ENCODE data around the gene CDK15. TPM values are rescaled to one million over a fixed set of nuclear protein-coding genes. Genes with fewer than 3 reads are reported as not detected.
"Not testable (repeated sequence)": the region's sequence is repeated elsewhere in the genome, so short reads cannot be mapped to it uniquely, and the experiment has no call there.

CDK15 gene
- total RNA-seq, 1 experiment from 2014 or later = not detected

- POLR2A ChIA-PET (ENCODE audit: unreplicated experiment) = no interaction called here
- no TSS peak for BruUV-seq (replicated peaks)
Measured at GRCh38 chr2:201842131-201842860, 36.0 kb downstream of the CDK15 start.

GRCh38 chr2:201844922-201845321 is 38.6 kb downstream of the CDK15 start:
- Histone ChIP-seq H3K4me1 (replicated peaks; ENCODE audit: insufficient read depth) (peaks cover 14% of the 10 kb centered on the region), H3F3A (ENCODE audit: insufficient read depth, low read depth) (peaks cover 19% of the 10 kb centered on the region; the same call in 1 of the 2 replicates), H3K9me3 (ENCODE audit: insufficient read depth, low read depth) (peaks cover 13% of the 10 kb centered on the region; the same call in 1 of the 2 replicates)
- H3K79me2 ChIP-seq (ENCODE audit: low read depth); H4K20me1 ChIP-seq (ENCODE audit: insufficient read depth); H3K4me3 ChIP-seq; H2AFZ ChIP-seq; H3K36me3 ChIP-seq (ENCODE audit: low read depth); intact Hi-C loops (cut with micrococcal nuclease; ENCODE audit: unreplicated experiment); H3K27ac ChIP-seq; POLR2A ChIA-PET (ENCODE audit: unreplicated experiment); H3K4me2 ChIP-seq; H3K27me3 ChIP-seq (ENCODE audit: insufficient read depth, low read depth); BruUV-seq (replicated peaks); DNase-seq; CTCF ChIA-PET; H3K9me2 ChIP-seq (ENCODE audit: insufficient read depth): not testable (repeated sequence)

More at GRCh38 chr2:201842131-201842860, 36.0 kb downstream of the CDK15 start:
- H4K20me1 ChIP-seq (ENCODE audit: insufficient read depth) = no peaks in the 10 kb centered on the region
- H3K9me2 ChIP-seq (ENCODE audit: insufficient read depth) = no peaks in the 10 kb centered on the region
- no peak overlapping the region for H3K4me3 ChIP-seq
- no peak for DNase-seq
- H3K4me2 ChIP-seq = no peak overlapping the region
- no peaks in the 10 kb centered on the region for H3K27me3 ChIP-seq (ENCODE audit: insufficient read depth, low read depth)
- CTCF ChIA-PET = no interaction called here
- peaks cover 13% of the 10 kb centered on the region; the same call in 1 of the 2 replicates for H3K9me3 ChIP-seq (ENCODE audit: insufficient read depth, low read depth)
- TF ChIP-seq EZH2 (IDR thresholded peaks at IDR 0.05; ENCODE audit: low read depth) = no peak
- H3K27ac ChIP-seq = no peak overlapping the region
- peaks cover 17% of the 10 kb centered on the region; the same call in 1 of the 2 replicates for H3F3A ChIP-seq (ENCODE audit: insufficient read depth, low read depth)
- no peak overlapping the region for H2AFZ ChIP-seq
- H3K4me1 ChIP-seq (replicated peaks; ENCODE audit: insufficient read depth) = peaks cover 14% of the 10 kb centered on the region
- intact Hi-C loops (cut with micrococcal nuclease; ENCODE audit: unreplicated experiment) = no loop called here
- no peaks in the 10 kb centered on the region for H3K36me3 ChIP-seq (ENCODE audit: low read depth)
- H3K79me2 ChIP-seq (ENCODE audit: low read depth) = no peaks in the 10 kb centered on the region

GRCh38 chr2:201847481-201847880 is 41.1 kb downstream of the CDK15 start:
- TF ChIP-seq EZH2 (IDR thresholded peaks at IDR 0.05; ENCODE audit: low read depth) (no peak), CTCF (conservative IDR thresholded peaks at IDR 0.05) (no peak)
- no peak overlapping the region for H3K27ac ChIP-seq
- intact Hi-C loops (cut with micrococcal nuclease; ENCODE audit: unreplicated experiment) = no loop called here
- H3K9me3 ChIP-seq (ENCODE audit: insufficient read depth, low read depth) = no peaks in the 10 kb centered on the region
- no TSS peak for BruUV-seq (replicated peaks)
- H4K20me1 ChIP-seq (ENCODE audit: insufficient read depth) = no peaks in the 10 kb centered on the region
- H3K27me3 ChIP-seq (ENCODE audit: insufficient read depth, low read depth) = no peaks in the 10 kb centered on the region
- no peaks in the 10 kb centered on the region for H3K9me2 ChIP-seq (ENCODE audit: insufficient read depth)
- H3K4me1 ChIP-seq (replicated peaks; ENCODE audit: insufficient read depth) = peaks cover 15% of the 10 kb centered on the region
- H3K4me2 ChIP-seq = no peak overlapping the region
- ChIA-PET CTCF (no interaction called here), POLR2A (ENCODE audit: unreplicated experiment) (no interaction called here)
- H3K79me2 ChIP-seq (ENCODE audit: low read depth) = no peaks in the 10 kb centered on the region
- peaks cover 19% of the 10 kb centered on the region; the same call in 1 of the 2 replicates for H3F3A ChIP-seq (ENCODE audit: insufficient read depth, low read depth)
- H3K4me3 ChIP-seq = no peak overlapping the region
- H3K36me3 ChIP-seq (ENCODE audit: low read depth) = no peaks in the 10 kb centered on the region
- no peak overlapping the region for H2AFZ ChIP-seq
- no peak for DNase-seq

DNA sequence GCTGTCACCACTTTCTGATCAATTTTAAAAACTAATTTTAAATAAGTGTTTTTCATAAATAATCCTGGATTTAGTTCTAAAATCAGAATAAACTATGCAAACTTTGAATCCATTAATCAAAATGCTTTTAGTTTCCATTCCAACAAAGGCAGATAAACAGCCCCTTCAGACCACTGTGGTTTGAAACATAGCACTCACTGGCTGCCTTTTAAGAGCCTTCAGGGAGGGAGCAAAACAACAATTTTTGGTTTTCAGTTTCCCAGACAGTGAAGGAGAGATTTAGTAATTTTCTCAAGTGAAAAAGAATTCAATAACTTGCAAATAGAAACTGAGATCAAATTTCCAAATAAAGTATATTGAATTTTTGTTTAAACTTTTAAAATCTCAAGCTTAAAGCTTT is 46.1 kb downstream of the CDK15 start:
- Histone ChIP-seq H3K4me3 (no peak overlapping the region), H3K9me3 (ENCODE audit: insufficient read depth, low read depth) (no peaks in the 10 kb centered on the region), H3K27ac (no peak overlapping the region), H4K20me1 (ENCODE audit: insufficient read depth) (no peaks in the 10 kb centered on the region), H3K9me2 (ENCODE audit: insufficient read depth) (no peaks in the 10 kb centered on the region), H3K36me3 (ENCODE audit: low read depth) (no peaks in the 10 kb centered on the region), H3K4me2 (no peak overlapping the region), H3K27me3 (ENCODE audit: insufficient read depth, low read depth) (no peaks in the 10 kb centered on the region), H3F3A (ENCODE audit: insufficient read depth, low read depth) (peaks cover 14% of the 10 kb centered on the region; the same call in 1 of the 2 replicates), H2AFZ (no peak overlapping the region), H3K4me1 (replicated peaks; ENCODE audit: insufficient read depth) (peaks cover 20% of the 10 kb centered on the region), H3K79me2 (ENCODE audit: low read depth) (no peaks in the 10 kb centered on the region)
- POLR2A ChIA-PET (ENCODE audit: unreplicated experiment) = no interaction called here
- BruUV-seq (replicated peaks) = no TSS peak
- no peak for TF ChIP-seq CTCF (conservative IDR thresholded peaks at IDR 0.05)
- no peak for TF ChIP-seq EZH2 (IDR thresholded peaks at IDR 0.05; ENCODE audit: low read depth)
- intact Hi-C loops (cut with micrococcal nuclease; ENCODE audit: unreplicated experiment) = loop anchor here (10.0 kb wide), 1 partner anchor 618 kb away; no protein-coding TSS in a partner anchor
- CTCF ChIA-PET = no interaction called here
- DNase-seq = no peak

Data from PC-9 (cell line).